Activated T-cell treated with anti-CD3 and anti-CD28 coated beads, Interleukin-2, amount 50 U/mL, for 1 hour (primary cell): ENCODE data around the gene CCND1.

Source experiments
- DNase-seq: peaks from one replicate; pipeline ENCODE4 v3.0.0-alpha.2; 2020

CCND1 gene

DNA sequence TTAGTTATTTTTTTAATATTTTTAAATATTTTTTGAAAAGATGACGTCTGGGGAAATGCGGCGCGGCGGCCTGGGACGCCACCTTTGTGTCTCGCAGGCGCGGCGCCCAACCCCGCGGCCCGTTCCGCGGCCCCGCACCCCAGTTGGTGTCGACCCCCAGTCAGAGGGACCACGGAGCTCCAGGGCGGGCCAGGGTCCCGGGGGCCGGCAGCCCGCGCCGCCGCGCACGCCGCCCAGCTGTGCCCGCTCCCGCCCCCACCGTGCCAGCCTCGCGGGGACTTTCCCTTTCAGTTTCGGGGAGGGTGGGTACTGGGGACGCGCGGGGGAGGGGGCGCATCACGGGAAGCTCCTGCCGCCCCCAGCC lies 1.6 kb downstream of the CCND1 start:
- DNase-seq, result peak; percentile 61

DNA sequence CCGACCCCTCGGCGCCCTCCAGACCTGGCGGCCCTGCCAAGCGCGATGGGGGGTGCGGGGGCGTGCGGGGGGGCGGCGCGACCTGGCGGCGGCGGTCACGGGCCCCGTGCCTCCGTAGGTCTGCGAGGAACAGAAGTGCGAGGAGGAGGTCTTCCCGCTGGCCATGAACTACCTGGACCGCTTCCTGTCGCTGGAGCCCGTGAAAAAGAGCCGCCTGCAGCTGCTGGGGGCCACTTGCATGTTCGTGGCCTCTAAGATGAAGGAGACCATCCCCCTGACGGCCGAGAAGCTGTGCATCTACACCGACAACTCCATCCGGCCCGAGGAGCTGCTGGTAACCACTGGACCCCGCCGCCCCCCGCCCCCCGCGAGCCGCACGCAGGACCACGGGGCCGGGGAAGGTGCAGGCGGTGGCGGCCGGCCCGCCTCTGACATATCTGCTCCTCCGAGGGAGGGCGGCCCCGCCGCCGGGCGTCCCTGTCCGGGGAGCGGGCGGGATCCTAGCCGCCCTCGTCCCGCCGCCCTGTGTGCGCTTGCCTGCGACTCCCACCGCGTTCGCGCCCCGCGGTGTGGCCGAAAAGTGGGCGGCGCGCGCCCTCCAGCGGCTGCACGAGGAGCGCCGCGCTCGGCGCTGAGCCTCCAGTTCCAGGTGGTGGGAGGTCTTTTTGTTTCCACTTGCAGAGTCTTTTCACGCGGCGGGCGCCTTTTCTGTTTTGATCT lies 2.1 kb downstream of the CCND1 start:
- DNase-seq, result peak; percentile 85

DNA sequence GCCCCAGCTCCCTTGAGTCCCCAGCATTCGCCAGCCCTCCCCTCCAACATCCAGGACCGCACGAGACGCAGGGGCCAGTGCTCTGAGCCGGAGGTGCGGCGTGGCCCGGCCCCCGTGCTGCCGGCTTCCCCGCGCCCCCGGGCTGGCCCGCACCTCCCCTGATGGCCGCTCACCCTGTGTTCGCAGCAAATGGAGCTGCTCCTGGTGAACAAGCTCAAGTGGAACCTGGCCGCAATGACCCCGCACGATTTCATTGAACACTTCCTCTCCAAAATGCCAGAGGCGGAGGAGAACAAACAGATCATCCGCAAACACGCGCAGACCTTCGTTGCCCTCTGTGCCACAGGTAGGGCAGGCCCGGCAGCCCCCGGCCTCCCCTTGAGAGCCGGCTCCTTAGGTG lies 2.7 kb downstream of the CCND1 start:
- no peak for DNase-seq

DNA sequence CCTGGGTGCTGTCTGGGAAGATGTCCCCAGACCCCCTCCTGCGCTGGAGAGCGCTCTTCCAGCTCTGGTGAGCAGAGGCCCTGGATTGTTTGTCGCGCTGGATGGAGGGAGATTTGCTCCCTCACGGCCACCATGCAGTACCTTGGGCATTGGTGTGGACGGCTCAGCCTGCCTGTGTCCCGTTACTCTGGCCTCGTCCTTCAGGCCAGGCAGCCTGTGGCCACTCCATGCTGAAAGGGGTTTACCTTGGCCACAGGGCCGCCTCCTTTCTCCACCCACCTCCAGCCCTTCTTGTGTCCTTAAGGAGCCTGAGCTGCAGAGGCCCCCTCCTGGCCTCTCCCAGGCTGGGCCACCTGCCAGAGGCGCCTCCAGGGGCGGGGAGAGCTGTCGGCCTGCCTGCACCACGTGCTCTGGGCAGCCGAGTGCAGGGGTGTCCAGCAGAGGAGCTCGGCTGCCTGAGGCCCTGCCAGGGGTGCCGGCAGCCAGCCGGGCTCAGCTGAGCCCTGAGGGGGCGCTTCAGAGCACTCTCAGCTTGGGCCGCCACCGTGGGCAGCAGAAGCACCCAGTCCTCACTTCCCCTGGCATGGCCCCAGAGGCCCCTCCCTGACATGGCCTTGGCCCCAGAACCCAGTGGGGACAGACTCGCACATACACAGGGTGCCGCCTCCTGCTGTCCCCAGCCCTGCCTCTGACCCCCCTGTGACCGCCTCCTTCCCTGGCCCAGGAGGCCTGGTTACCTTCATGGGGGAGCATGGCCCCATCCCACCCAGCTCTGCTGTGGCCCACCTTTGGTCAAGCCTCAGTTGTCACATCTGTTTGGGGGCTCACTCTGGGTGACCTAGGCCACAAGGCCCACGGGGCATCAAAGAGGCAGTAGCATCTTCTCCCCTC lies 3.4 kb downstream of the CCND1 start:
- DNase-seq, result no peak

DNA sequence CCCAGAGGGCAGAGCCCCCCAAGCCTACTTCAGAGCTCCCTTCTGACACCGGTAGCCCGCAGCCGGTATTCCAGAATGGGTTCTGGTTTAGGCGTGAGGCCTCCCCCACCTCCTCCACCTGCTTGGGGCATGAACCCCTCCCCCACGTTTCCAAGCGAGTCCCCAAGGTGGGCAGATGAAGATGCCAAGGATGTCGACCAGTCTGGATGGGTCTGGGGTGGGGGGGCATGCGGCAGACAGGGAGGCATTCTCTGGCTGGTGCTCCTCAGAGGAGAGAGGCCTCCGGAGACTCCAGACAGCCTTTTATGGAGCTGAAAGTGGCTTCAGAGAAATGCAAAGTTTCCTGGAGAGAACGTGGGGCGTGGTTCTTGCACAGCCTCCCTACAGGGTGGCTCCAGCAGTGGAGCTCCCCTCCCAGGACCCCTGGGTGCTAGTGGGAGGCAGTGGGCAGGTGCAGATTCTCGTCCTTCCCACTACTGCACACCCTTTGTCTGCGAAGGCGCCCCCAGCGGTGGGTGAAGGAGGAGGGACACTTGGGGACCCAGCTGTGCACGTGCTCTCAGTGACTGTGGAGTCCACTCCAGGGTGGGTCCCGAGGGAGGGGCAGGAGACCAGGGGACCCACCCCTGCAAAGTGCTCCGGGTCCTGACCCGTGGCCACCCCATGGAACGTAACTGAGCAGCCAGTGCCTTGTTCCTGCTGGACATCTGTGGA lies 4.2 kb downstream of the CCND1 start:
- DNase-seq, result no peak

DNA sequence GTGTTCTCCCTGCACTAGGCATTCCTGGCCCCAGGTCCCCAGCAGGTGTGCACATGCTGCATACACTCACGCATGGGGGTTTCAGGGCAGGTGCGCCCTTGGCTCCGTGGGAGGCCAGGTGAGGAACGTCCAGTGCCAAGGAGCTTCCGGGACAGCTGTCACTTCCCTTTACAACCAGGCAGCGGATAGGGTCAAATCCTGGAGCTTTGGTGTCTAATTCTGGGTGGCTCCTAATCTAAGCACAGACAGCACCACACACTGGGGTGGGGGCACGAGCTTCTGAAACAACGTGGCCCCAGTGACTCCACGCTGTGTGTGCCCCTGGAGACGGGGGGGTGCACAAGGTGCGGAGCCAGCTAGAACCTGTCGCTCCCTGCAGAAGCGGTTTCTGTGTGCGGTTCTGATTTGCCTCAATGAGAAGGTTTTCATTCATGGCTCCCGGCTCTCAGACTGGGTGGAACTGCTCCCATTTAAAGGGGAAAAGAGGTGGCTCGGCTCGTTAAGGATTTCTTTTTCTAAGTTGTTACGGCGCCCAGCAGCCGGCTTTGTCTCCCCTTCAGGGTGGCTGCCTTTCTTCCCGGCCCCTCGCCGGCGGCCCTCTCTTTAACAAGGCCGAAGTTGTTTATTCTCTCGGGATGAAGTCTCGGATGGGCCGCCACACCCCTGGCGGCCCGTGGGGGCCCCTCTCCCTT lies 5.0 kb downstream of the CCND1 start:
- DNase-seq, result no peak

DNA sequence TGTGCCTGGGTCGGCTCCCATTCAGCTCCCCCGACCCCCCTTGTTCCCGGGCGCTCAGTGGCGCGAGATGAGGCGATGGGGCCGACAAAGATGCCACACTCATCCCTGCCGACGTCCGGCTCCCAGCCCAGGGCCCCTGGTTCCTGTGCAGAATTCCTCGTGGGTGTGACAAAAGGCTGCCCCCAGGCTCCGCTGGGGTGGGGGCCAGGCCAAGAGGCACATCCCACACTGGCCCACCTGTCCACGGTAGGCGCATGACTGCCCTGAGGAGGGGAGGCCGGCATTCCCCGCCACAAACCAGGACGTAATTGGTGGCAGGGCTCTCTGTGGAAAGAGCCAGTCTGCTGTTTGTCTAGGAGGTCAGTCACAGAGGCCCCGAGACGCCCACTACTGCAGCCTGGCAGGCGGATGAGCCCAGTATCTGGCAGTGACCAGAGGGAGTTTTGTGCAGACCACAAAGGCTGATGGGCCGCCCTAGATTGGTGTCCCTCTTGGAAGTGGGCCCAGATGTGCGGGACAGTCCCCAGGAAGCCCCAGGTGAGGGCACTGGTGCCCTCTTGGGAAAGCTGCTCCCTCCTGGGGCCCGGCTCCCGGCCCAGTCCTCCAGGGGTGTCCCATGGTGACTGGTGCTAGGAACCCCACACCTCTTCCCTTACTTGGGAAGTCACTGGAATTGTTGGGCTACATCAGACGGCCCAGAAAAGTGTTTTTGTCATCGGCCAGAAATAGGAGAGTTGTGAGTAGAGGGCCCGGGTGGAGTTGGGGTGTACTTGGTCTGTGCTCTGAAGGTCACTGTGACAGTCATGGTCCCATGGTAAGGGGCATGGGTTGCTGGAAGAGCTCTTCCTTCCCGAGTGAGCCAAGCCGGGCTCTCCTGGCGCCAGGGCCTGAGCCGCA lies 5.8 kb downstream of the CCND1 start:
- DNase-seq, result no peak

DNA sequence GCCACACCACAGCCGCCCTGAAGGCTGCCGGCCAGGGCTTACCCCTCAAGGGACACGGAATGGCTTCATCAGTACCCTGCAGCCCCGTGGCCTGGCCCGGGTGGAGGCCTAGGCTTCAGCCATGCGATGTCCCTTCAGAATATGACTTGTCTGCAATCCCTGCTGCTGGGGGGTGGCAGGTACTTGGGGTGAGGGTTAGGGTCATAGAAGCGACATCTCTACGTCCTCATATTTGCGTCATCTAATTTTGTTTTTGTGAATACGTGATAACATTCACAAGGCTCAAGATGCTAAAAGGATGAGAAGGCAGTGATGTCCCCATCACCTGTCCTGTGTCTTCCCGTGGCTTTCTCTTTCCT lies 6.4 kb downstream of the CCND1 start:
- DNase-seq, result no peak

DNA sequence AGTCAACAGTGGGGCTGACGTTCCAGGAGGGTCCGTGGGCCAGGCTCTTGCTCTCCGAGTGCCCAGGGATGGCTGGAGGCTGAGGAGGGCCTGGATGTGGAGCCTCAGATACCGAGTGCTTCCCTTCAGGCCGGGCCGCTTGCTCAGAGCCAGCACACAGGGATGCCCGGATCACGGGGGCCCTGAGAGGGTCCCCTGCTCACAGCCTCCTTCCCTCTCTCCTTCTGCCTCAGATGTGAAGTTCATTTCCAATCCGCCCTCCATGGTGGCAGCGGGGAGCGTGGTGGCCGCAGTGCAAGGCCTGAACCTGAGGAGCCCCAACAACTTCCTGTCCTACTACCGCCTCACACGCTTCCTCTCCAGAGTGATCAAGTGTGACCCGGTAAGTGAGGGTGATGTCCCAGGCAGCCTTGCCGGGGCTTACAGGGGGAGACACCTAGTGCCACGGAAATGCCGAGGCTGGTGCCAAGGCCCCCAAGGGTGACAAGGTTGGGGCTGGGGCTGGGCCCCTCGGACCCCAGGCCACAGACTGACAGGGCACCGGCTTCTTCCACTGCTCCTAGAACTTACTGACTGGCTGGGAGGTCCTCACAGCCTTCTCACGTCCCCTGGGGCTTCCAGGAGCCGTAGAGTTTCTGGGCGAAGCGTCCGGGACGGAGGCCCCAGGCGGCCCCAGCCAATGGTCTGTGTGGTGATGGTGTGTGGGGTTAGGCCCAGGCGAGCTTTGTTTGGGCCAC lies 7.0 kb downstream of the CCND1 start:
- DNase-seq, result no peak

DNA sequence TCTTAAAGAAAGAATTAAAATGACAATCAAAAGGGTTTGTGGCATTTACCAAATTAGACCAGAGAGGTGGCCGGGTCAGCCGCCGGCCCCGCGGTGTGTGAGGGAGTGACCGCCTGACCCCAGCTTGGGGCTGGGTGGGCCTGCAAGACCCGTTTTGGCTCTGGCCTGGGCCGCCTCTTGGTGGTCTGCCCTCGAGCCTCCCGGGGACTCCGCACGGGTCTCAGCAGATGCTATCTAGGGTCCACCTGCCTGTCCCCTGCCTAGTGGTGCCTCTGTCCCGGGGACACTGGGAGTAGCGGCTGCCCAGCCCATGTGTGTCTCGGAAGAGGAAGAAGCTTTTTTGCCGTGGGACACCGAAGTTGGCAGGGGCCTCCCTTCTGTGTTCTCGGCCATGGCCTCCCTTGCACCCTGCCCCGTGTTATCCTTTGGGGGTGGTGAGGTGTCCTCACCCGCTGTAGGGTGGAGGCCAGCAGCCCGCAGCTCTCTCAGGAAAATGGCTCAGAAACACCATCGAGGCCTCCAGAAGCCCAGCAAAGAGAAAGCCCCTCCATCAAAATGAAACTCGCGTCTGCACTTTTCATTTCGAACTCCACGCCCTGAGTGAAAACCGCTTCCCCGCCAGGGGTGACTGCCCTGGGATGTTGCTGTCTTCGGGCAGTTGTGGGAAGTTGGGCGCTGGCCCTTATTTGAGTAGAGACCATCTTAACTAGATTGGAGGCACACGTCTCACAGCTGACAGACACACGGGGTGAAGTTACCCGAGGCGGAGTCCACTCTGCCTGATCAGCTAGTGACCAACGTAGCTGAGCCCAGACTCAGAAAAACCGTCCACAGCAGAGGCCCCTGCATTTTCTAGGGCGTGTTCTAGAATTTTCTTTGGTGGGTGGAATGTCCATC lies 8.0 kb downstream of the CCND1 start:
- no peak for DNase-seq

DNA sequence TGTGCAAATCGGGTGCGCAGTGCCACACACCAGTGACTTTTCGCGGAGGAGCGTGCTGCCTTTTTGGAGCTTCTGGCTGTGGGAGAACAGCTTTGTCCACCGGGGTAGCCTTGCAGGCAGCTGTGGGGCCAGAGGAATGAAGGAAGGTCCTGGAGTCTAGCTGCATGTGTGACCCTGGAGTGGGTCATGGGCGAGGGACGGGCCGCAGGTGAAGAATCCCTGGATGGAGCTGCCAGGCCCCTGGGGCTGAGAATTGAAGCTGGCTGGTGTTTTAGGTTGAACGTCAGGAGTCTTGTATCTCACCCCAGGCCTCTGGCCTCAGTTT lies 8.6 kb downstream of the CCND1 start:
- no peak for DNase-seq

DNA sequence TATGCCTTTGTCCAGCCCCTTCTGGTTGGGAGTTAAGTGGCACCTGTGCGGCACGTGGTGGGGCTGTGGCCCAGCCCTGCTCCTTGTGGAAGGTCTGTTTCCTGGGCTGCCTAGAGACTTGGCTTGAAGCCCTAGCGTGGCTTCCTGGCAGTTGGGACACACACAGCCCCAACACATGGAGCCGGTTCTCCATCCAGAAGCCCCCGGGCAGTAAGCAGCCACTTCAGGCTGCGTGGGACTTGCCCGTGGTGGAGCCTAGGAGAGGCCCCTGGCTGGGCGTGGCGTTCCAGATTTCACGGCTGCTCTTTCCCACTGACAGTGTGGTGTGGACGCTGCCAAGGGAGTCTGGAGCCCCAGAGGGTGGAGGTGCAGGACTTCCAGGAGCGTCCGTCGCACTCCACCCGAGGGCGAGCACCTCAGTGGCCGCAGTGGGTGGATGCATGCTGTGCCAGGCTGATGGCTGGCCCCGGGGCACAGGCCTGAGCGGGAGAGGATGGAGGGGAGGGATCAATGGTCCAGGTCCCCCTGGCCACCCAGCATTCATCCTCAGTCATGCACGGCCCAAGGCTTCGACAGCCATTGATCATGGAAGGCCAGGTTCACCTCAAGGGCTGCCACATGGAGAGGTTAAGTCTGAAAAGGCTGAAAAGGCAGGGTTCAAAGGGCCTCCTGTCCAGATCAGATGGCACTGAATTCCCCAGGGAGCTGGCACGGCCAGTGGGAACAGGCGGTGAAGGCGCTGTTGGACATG lies 9.3 kb downstream of the CCND1 start:
- no peak for DNase-seq

DNA sequence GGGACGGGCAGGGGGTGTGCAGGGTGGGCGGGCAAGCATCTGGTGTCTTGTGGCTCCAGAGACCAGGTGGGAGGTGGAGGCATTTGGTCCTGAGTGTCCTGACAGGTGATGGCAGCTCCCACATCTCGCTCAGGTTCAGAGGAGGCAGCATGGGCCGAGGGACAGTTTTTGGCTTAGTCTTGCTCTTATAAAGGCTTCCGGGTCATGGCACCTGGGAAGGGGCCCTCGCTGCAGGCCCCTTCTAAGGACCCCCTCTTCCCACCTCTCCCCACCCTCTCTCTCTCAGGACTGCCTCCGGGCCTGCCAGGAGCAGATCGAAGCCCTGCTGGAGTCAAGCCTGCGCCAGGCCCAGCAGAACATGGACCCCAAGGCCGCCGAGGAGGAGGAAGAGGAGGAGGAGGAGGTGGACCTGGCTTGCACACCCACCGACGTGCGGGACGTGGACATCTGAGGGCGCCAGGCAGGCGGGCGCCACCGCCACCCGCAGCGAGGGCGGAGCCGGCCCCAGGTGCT lies 9.9 kb downstream of the CCND1 start:
- no peak for DNase-seq

DNA sequence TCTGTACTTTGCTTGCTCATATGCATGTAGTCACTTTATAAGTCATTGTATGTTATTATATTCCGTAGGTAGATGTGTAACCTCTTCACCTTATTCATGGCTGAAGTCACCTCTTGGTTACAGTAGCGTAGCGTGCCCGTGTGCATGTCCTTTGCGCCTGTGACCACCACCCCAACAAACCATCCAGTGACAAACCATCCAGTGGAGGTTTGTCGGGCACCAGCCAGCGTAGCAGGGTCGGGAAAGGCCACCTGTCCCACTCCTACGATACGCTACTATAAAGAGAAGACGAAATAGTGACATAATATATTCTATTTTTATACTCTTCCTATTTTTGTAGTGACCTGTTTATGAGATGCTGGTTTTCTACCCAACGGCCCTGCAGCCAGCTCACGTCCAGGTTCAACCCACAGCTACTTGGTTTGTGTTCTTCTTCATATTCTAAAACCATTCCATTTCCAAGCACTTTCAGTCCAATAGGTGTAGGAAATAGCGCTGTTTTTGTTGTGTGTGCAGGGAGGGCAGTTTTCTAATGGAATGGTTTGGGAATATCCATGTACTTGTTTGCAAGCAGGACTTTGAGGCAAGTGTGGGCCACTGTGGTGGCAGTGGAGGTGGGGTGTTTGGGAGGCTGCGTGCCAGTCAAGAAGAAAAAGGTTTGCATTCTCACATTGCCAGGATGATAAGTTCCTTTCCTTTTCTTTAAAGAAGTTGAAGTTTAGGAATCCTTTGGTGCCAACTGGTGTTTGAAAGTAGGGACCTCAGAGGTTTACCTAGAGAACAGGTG lies 11.1 kb downstream of the CCND1 start:
- DNase-seq, result no peak

DNA sequence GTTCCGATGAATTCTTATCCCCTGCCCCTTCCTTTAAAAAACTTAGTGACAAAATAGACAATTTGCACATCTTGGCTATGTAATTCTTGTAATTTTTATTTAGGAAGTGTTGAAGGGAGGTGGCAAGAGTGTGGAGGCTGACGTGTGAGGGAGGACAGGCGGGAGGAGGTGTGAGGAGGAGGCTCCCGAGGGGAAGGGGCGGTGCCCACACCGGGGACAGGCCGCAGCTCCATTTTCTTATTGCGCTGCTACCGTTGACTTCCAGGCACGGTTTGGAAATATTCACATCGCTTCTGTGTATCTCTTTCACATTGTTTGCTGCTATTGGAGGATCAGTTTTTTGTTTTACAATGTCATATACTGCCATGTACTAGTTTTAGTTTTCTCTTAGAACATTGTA lies 12.0 kb downstream of the CCND1 start:
- no peak for DNase-seq

DNA sequence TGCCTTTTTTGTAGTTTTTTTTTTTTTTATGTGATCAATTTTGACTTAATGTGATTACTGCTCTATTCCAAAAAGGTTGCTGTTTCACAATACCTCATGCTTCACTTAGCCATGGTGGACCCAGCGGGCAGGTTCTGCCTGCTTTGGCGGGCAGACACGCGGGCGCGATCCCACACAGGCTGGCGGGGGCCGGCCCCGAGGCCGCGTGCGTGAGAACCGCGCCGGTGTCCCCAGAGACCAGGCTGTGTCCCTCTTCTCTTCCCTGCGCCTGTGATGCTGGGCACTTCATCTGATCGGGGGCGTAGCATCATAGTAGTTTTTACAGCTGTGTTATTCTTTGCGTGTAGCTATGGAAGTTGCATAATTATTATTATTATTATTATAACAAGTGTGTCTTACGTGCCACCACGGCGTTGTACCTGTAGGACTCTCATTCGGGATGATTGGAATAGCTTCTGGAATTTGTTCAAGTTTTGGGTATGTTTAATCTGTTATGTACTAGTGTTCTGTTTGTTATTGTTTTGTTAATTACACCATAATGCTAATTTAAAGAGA lies 12.5 kb downstream of the CCND1 start:
- no peak for DNase-seq

DNA sequence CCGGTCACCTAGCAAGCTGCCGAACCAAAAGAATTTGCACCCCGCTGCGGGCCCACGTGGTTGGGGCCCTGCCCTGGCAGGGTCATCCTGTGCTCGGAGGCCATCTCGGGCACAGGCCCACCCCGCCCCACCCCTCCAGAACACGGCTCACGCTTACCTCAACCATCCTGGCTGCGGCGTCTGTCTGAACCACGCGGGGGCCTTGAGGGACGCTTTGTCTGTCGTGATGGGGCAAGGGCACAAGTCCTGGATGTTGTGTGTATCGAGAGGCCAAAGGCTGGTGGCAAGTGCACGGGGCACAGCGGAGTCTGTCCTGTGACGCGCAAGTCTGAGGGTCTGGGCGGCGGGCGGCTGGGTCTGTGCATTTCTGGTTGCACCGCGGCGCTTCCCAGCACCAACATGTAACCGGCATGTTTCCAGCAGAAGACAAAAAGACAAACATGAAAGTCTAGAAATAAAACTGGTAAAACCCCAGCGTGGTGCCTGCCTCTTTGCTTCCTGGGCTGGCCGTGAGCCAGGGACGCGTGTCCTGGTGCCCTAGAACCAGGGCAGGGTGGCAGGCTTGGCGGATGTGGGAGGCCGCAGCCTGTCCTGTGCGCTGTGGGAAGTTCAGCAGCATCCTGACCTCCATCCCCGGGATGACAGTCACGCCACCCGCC lies 13.2 kb downstream of the CCND1 start:
- DNase-seq, result no peak
